Measurements from ENCODE around the gene KPNA6.

DNA sequence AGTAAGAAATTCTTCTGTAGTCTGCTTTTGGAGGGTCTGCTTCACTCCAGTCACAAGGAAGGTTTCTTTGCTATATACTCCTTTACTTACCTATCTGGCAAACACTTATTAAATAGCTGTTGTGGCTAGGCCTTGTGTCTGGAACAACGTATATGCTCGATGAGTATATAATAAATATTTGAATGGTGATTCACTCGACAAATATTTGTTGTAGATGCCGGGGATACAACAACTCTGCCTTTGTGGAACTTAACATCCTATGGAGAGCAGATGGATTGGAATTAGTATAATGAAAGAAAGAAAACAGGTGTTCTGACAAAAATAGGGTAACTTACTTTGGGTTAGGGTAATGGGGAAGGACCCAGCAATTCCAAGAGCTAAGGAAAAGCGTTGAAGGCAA lies 31.1 kb downstream of the KPNA6 start:
- TF ChIP-seq POLR2AphosphoS5 (IDR thresholded peaks at IDR 0.05; ENCODE audit: insufficient read depth in 1 of 2, low read depth in 1 of 2) (no peak), POLR2A (IDR thresholded peaks at IDR 0.05) (no peak)

Measured in vagina (tissue), 2 donors.